ENCODE measurements around the gene CDC6. TPM values are rescaled to one million over a fixed set of nuclear protein-coding genes. Genes with fewer than 3 reads are reported as not detected.

Gene CDC6
- total RNA-seq, 2 donors from 2014 or later = 8.5 to 40.8 TPM

- Histone ChIP-seq H3K27ac (peak overlapping the region; percentile 61), H3K9me3 (no peaks in the 10 kb centered on the region), H3K36me3 (no peaks in the 10 kb centered on the region), H3K27me3 (no peaks in the 10 kb centered on the region), H3K4me3 (no peak overlapping the region), H3K4me1 (peaks cover 25% of the 10 kb centered on the region), H3K9ac (ENCODE audit: low read depth in 2 of 2, low read length in 2 of 2) (peak overlapping the region in 1 of 2 donors; percentile 27)
- peak; percentile 39 for DNase-seq
- intact Hi-C loops (cut with DNase I) = loop anchor here (2.0 kb wide), 1 partner anchor 39 kb away; no protein-coding TSS in a partner anchor
- no peak for TF ChIP-seq CTCF (IDR thresholded peaks at IDR 0.05)
Measured at GRCh38 chr17:40307740-40308239, 20.1 kb downstream of the CDC6 start.

- Histone ChIP-seq H3K4me3 (peak within 1 kb of the TSS; percentile 41), H3K4me1 (peaks cover 20% of the 10 kb centered on the region), H3K27me3 (no peaks in the 10 kb centered on the region), H3K36me3 (no peaks in the 10 kb centered on the region), H3K9me3 (no peaks in the 10 kb centered on the region), H3K9ac (ENCODE audit: low read depth in 2 of 2, low read length in 2 of 2) (peak within 1 kb of the TSS; percentile 72 to 76), H3K27ac (peak within 1 kb of the TSS; percentile 61)
- DNase-seq = peak; percentile 79
- no peak for TF ChIP-seq CTCF (IDR thresholded peaks at IDR 0.05)
- intact Hi-C loops (cut with DNase I) = no loop called here
Measured at GRCh38 chr17:40309031-40309948, 21.6 kb downstream of the CDC6 start, which contains the start of gene RARA. Gene RARA (plus strand): TSS chr17:40309180. CDS start chr17:40331219, 22,039 bp downstream.

GRCh38 chr17:40309949-40310510 lies 22.4 kb downstream of the CDC6 start:
- DNase-seq = peak; percentile 53
- Histone ChIP-seq H3K9ac (ENCODE audit: low read depth in 2 of 2, low read length in 2 of 2) (peak overlapping the region; percentile 2 to 76), H3K4me1 (peaks cover 25% of the 10 kb centered on the region), H3K9me3 (no peaks in the 10 kb centered on the region), H3K36me3 (no peaks in the 10 kb centered on the region), H3K27ac (no peak overlapping the region), H3K27me3 (no peaks in the 10 kb centered on the region), H3K4me3 (no peak overlapping the region)
- intact Hi-C loops (cut with DNase I) = no loop called here
- no peak for TF ChIP-seq CTCF (IDR thresholded peaks at IDR 0.05)

- H3K9me3 ChIP-seq = no peaks in the 10 kb centered on the region
- H3K27me3 ChIP-seq = no peaks in the 10 kb centered on the region
- H3K4me3 ChIP-seq = no peak overlapping the region
- peak overlapping the region in 1 of 2 donors; percentile 35 for H3K9ac ChIP-seq (ENCODE audit: low read depth in 2 of 2, low read length in 2 of 2)
- H3K36me3 ChIP-seq = no peaks in the 10 kb centered on the region
- TF ChIP-seq CTCF (IDR thresholded peaks at IDR 0.05) = no peak
- H3K4me1 ChIP-seq = peaks cover 29% of the 10 kb centered on the region
- no peak for DNase-seq
- peak overlapping the region; percentile 0 for H3K27ac ChIP-seq
- intact Hi-C loops (cut with DNase I) = no loop called here
Measured at GRCh38 chr17:40310882-40311391, 23.3 kb downstream of the CDC6 start.

- H3K9me3 ChIP-seq = no peaks in the 10 kb centered on the region
- no peak for TF ChIP-seq CTCF (IDR thresholded peaks at IDR 0.05)
- H3K4me1 ChIP-seq = peaks cover 30% of the 10 kb centered on the region
- H3K4me3 ChIP-seq = no peak overlapping the region
- peak; percentile 65 for DNase-seq
- intact Hi-C loops (cut with DNase I) = no loop called here
- no peaks in the 10 kb centered on the region for H3K27me3 ChIP-seq
- peak overlapping the region; percentile 6 to 35 for H3K9ac ChIP-seq (ENCODE audit: low read depth in 2 of 2, low read length in 2 of 2)
- H3K27ac ChIP-seq = peak overlapping the region; percentile 0
- H3K36me3 ChIP-seq = no peaks in the 10 kb centered on the region
Measured at GRCh38 chr17:40311575-40311974, 23.9 kb downstream of the CDC6 start.

Measured in colonic mucosa (tissue), 4 donors.